ENCODE data around the gene CACNA1C. TPM values are rescaled to one million over a fixed set of nuclear protein-coding genes. Genes with fewer than 3 reads are reported as not detected.

Gene CACNA1C
- total RNA-seq, 1 donor from 2014 or later = 1.6 TPM

DNA sequence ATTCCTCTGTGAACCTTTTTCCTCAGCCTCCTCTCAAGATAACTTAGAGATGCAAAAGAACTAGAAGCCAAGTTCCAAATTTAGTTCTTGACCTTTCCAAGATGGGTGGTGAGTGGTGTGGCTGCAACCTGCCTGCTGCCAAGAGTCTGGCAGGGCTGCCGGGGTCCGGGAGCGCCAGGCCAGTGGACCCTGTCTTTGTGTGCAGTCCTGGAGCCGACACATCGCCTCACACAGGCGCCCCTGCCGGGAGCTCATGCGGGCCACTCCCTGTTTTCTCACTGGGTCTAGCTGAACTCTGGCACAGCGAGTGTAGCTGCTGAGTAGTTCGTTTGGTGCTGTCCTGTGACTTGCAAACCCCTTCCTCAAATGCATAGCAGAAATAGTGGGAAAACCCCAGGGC is 84.9 kb downstream of the CACNA1C start:
- no peak overlapping the region for H3K4me3 Mint-ChIP-seq
- TF ChIP-seq, protein P1, sequence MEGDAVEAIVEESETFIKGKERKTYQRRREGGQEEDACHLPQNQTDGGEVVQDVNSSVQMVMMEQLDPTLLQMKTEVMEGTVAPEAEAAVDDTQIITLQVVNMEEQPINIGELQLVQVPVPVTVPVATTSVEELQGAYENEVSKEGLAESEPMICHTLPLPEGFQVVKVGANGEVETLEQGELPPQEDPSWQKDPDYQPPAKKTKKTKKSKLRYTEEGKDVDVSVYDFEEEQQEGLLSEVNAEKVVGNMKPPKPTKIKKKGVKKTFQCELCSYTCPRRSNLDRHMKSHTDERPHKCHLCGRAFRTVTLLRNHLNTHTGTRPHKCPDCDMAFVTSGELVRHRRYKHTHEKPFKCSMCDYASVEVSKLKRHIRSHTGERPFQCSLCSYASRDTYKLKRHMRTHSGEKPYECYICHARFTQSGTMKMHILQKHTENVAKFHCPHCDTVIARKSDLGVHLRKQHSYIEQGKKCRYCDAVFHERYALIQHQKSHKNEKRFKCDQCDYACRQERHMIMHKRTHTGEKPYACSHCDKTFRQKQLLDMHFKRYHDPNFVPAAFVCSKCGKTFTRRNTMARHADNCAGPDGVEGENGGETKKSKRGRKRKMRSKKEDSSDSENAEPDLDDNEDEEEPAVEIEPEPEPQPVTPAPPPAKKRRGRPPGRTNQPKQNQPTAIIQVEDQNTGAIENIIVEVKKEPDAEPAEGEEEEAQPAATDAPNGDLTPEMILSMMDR (conservative IDR thresholded peaks at IDR 0.05) = no peak
- H3K36me3 Mint-ChIP-seq (ENCODE audit: low read depth) = no peaks in the 10 kb centered on the region
- H3K27me3 Mint-ChIP-seq (ENCODE audit: low read depth) = no peaks in the 10 kb centered on the region
- DNase-seq (ENCODE audit: low read depth, low spot score) = no peak
- no peaks in the 10 kb centered on the region for H3K9me3 Mint-ChIP-seq
- H3K4me1 Mint-ChIP-seq = peaks cover 7% of the 10 kb centered on the region
- no peak overlapping the region for H3K27ac Mint-ChIP-seq (ENCODE audit: unreplicated experiment)

DNA sequence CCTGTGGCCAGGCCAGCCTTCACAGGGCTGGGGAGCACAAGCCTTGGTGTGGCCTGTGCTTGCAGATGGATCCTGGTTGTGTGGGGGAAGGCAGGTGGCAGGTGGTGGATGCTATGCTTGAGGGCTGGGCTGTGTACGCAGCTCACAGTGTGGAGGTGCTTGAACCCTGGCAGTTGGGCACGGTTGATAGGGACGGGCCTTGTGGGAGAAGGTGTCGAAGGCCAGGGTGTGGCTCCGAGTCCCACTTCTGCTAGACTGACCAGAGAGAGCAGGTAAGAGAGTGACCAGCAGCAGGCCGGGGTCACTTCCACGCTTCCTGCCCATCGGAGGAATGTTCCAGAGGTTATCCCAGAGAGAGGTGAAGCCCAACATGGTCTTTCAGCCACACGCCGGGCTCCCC is 85.5 kb downstream of the CACNA1C start:
- TF ChIP-seq, protein P1 (conservative IDR thresholded peaks at IDR 0.05) = no peak
- H3K4me3 Mint-ChIP-seq = peak overlapping the region; percentile 27
- H3K36me3 Mint-ChIP-seq (ENCODE audit: low read depth) = no peaks in the 10 kb centered on the region
- H3K4me1 Mint-ChIP-seq = peaks cover 7% of the 10 kb centered on the region
- H3K27ac Mint-ChIP-seq (ENCODE audit: unreplicated experiment) = no peak overlapping the region
- no peak for DNase-seq (ENCODE audit: low read depth, low spot score)
- H3K9me3 Mint-ChIP-seq = no peaks in the 10 kb centered on the region
- H3K27me3 Mint-ChIP-seq (ENCODE audit: low read depth) = no peaks in the 10 kb centered on the region

DNA sequence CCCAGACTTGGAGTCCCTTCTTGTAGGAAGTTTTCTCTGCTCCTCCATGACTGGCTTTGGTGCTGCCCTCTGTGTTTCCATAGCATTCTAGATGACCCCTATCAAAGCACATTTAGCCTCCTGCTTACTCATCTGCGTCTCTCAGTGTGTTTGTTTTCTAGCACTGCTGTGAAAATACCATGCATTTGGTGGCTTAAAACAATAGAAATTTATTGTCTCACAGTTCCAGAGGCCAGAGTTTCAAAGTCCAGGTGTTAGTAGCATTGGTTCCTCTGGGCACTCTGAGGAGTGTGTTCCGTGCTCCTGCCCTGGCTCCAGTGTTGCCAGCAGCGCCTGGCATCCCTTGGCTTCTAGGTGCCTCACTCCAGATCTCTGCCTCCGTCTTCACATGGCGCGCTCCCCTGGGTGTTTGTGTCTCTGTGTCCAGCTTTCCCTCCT is 86.1 kb downstream of the CACNA1C start:
- Mint-ChIP-seq H3K4me1 (peaks cover 7% of the 10 kb centered on the region), H3K36me3 (ENCODE audit: low read depth) (no peaks in the 10 kb centered on the region), H3K27ac (ENCODE audit: unreplicated experiment) (peak overlapping the region; percentile 47), H3K27me3 (ENCODE audit: low read depth) (no peaks in the 10 kb centered on the region), H3K4me3 (peak overlapping the region; percentile 35), H3K9me3 (no peaks in the 10 kb centered on the region)
- DNase-seq (ENCODE audit: low read depth, low spot score) = no peak
- TF ChIP-seq, protein P1 (conservative IDR thresholded peaks at IDR 0.05) = no peak

DNA sequence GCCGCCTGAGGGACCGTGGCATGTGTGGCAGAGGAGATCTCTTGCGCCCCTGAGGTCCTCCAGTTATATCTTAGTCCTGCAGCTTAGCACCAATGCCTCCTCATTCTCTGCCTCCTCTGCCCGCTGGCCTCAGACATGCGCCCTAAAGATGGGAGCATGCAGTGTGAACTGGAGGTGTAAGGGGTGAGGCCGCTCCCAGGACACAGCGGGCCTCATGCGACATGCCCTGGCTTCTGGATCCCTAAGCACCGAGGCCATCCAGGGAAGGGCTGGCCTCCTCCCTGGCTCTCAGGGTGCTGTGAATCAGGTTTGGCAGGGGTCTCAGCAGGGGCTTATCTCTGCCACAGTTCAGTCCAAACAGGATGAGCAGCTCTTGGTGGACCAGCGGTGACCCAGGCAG is 86.9 kb downstream of the CACNA1C start:
- no peaks in the 10 kb centered on the region for H3K36me3 Mint-ChIP-seq (ENCODE audit: low read depth)

DNA sequence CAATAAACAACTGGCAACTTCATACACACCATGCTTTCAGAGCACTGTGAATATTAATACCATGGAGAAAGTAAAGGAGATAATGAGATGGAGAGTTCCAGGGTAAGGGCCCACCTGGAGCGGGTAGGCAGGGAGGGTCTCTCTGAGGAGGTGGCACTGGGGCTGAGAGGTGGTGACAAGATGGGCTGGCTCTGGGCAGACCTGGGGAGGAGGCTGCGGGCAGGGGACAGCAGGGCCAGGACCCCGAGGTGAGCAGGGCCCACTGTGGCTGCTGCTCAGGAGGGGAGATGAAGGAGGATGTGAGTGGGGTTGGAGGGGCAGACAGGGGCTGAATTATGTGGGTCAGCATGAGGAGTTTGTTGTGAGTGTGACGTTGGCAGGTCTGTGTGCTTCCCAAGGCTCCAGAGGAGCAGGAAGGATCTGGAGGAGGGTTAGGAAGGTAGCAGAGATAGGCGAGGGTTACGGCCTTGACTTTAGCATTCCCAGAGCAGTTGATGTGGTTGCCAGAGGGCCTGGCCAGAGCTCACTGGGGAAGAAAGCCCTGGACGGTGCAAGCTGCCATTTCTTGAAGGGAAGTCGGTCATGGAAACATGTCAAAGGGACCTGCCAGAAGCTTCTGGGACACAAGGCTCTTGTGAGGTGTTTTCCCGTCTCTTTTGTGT is 88.2 kb downstream of the CACNA1C start:
- Mint-ChIP-seq H3K4me1 (peaks cover 5% of the 10 kb centered on the region), H3K27ac (ENCODE audit: unreplicated experiment) (no peak overlapping the region), H3K4me3 (no peak overlapping the region), H3K27me3 (ENCODE audit: low read depth) (peaks cover 2% of the 10 kb centered on the region), H3K9me3 (no peaks in the 10 kb centered on the region), H3K36me3 (ENCODE audit: low read depth) (no peaks in the 10 kb centered on the region)
- TF ChIP-seq, protein P1 (conservative IDR thresholded peaks at IDR 0.05) = no peak
- DNase-seq (ENCODE audit: low read depth, low spot score) = no peak

More for the DNA sequence above, 86.9 kb downstream of the CACNA1C start:
- no peaks in the 10 kb centered on the region for H3K9me3 Mint-ChIP-seq
- peaks cover under 1% of the 10 kb centered on the region for H3K27me3 Mint-ChIP-seq (ENCODE audit: low read depth)
- no peak for DNase-seq (ENCODE audit: low read depth, low spot score)
- no peak overlapping the region for H3K4me3 Mint-ChIP-seq
- no peak overlapping the region for H3K27ac Mint-ChIP-seq (ENCODE audit: unreplicated experiment)
- peaks cover 7% of the 10 kb centered on the region for H3K4me1 Mint-ChIP-seq
- TF ChIP-seq, protein P1 (conservative IDR thresholded peaks at IDR 0.05) = no peak
